CD14-positive monocyte (primary cell): ENCODE measurements around the gene CELF2. TPM values are rescaled to one million over a fixed set of nuclear protein-coding genes. Genes with fewer than 3 reads are reported as not detected.

Source experiments
- DNase-seq, 3 donors: peaks; one replicate each; pipeline ENCODE4 v3.0.0-alpha.2; 2011 to 2022
- H2AFZ ChIP-seq: 2 replicates; pipeline ENCODE4 v1.6.0; 2012; ENCODE audit warnings: mild to moderate bottlenecking, low read depth, low read length, inconsistent platforms; ENCODE audit not compliant: insufficient read depth, poor library complexity, severe bottlenecking
- H3K27ac ChIP-seq, 2 donors: 1 replicate in 1 of 2; 2 replicates in 1 of 2; pipeline ENCODE4 v1.5.1; 2012 to 2013; ENCODE audit warnings: low read length in 2 of 2, control low read depth in 1 of 2, inconsistent platforms in 1 of 2, low read depth in 1 of 2, mild to moderate bottlenecking in 1 of 2
- H3K27me3 ChIP-seq, 2 donors: one replicate each; pipeline versions ENCODE4 v1.6.0 to v1.6.1; 2011 to 2013; ENCODE audit warnings: low read length in 2 of 2; ENCODE audit not compliant: control insufficient read depth in 2 of 2, insufficient read depth in 2 of 2
- H3K36me3 ChIP-seq, 2 donors: replicated peaks in 1 of 2; 1 replicate in 1 of 2; 2 replicates in 1 of 2; pipeline versions ENCODE4 v1.5.1 to v1.6.1; 2012 to 2013; ENCODE audit warnings: low read length in 2 of 2, control low read depth in 1 of 2, inconsistent platforms in 1 of 2, mild to moderate bottlenecking in 1 of 2; ENCODE audit not compliant: insufficient read depth in 2 of 2, control insufficient read depth in 1 of 2
- H3K4me1 ChIP-seq, 2 donors: 1 replicate in 1 of 2; 2 replicates in 1 of 2; pipeline versions ENCODE4 v1.5.1 to v1.6.1; 2012 to 2013; ENCODE audit warnings: low read length in 2 of 2, control low read depth in 1 of 2, inconsistent platforms in 1 of 2, mild to moderate bottlenecking in 1 of 2, moderate library complexity in 1 of 2; ENCODE audit not compliant: insufficient read depth in 2 of 2, control insufficient read depth in 1 of 2
- H3K4me2 ChIP-seq: replicated peaks from 2 replicates; pipeline ENCODE3; 2012; ENCODE audit warnings: low read length, moderate library complexity, mild to moderate bottlenecking; ENCODE audit not compliant: poor library complexity, severe bottlenecking; ENCODE audit errors: extremely low read depth
- H3K4me3 ChIP-seq, 3 experiments: fragments of 200-600 bp in 1 of 3; sonication (generic) in 1 of 3; replicated peaks in 1 of 3; 1 replicate in 2 of 3; 2 replicates in 1 of 3; pipeline ENCODE4 v1.5.1; 2011 to 2013; ENCODE audit warnings: low read length in 3 of 3, mild to moderate bottlenecking in 3 of 3, control low read depth in 2 of 3, low read depth in 2 of 3, inconsistent platforms in 1 of 3, moderate library complexity in 1 of 3
- H3K79me2 ChIP-seq: 2 replicates; pipeline ENCODE4 v1.6.0; 2012; ENCODE audit warnings: mild to moderate bottlenecking, control low read depth, inconsistent platforms, low read length, moderate library complexity; ENCODE audit not compliant: insufficient read depth
- H3K9ac ChIP-seq: 2 replicates; pipeline ENCODE4 v1.6.0; 2017; ENCODE audit warnings: low read length, mild to moderate bottlenecking; ENCODE audit not compliant: insufficient read depth, poor library complexity, severe bottlenecking
- H3K9me3 ChIP-seq, 2 donors: replicated peaks in 1 of 2; 1 replicate in 1 of 2; 2 replicates in 1 of 2; pipeline versions ENCODE4 v1.5.1 to v1.6.1; 2012 to 2013; ENCODE audit warnings: low read length in 2 of 2, control low read depth in 1 of 2; ENCODE audit not compliant: control insufficient read depth in 1 of 2, insufficient read depth in 1 of 2
- H4K20me1 ChIP-seq: 2 replicates; pipeline ENCODE4 v1.6.0; 2012; ENCODE audit warnings: mild to moderate bottlenecking, low read length, control low read depth, moderate library complexity; ENCODE audit not compliant: insufficient read depth
- H3K27ac Mint-ChIP-seq, 7 donors: one replicate each; pipeline ENCODE4 v1.8.0; 2020; ENCODE audit warnings: mild to moderate bottlenecking in 7 of 7, mixed read lengths in 7 of 7, moderate library complexity in 6 of 7, inconsistent platforms in 2 of 7
- H3K27me3 Mint-ChIP-seq, 3 donors: one replicate each; pipeline ENCODE4 v1.8.0; 2021 to 2022; ENCODE audit warnings: low read depth in 3 of 3, mild to moderate bottlenecking in 3 of 3, mixed read lengths in 3 of 3, moderate library complexity in 3 of 3, inconsistent platforms in 1 of 3
- H3K36me3 Mint-ChIP-seq, 2 donors: one replicate each; pipeline ENCODE4 v1.8.0; 2020; ENCODE audit warnings: mixed read lengths in 2 of 2, inconsistent platforms in 1 of 2, mild to moderate bottlenecking in 1 of 2
- H3K4me1 Mint-ChIP-seq: one replicate; pipeline ENCODE4 v1.8.0; 2020; ENCODE audit warnings: mild to moderate bottlenecking, mixed read lengths
- H3K4me3 Mint-ChIP-seq, 2 donors: one replicate each; pipeline ENCODE4 v1.8.0; 2020; ENCODE audit warnings: mild to moderate bottlenecking in 2 of 2, mixed read lengths in 2 of 2, moderate library complexity in 1 of 2
- H3K9me3 Mint-ChIP-seq, 7 donors: one replicate each; pipeline ENCODE4 v1.8.0; 2020 to 2022; ENCODE audit warnings: mixed read lengths in 7 of 7, mild to moderate bottlenecking in 6 of 7, moderate library complexity in 6 of 7, inconsistent platforms in 2 of 7
- CTCF ChIP-seq: fragments of 200-600 bp; IDR thresholded peaks from one replicate; pipeline ENCODE4 v1.8.0; 2022; ENCODE audit warnings: antibody characterized with exemption, mild to moderate bottlenecking
- WGBS: methylation state at CpG from one replicate; pipeline ENCODE4 v1.1.5; 2013; ENCODE audit warnings: missing lambda C conversion rate; ENCODE audit not compliant: insufficient coverage; 5-methylcytosine and 5-hydroxymethylcytosine counted together
- intact Hi-C, 2 donors: fragments of 100-400 bp; cut with micrococcal nuclease; formaldehyde crosslinking; loops; one replicate each; pipeline versions ENCODE4 v1.15.0 to v1.15.1; 2023
- polyA plus RNA-seq, 3 donors: library from polyadenylated mRNA; depleted of rRNA in 1 of 3; unstranded in 2 of 3; stranded (reverse) in 1 of 3; fragments of 300-500 nt in 2 of 3; fragments of >200 nt in 1 of 3; fragmentation: Illumina TruSeq in 2 of 3; gene quantifications; 1 replicate in 2 of 3; 2 replicates in 1 of 3; pipeline ENCODE4 v1.2.3, GENCODE V29; 2012 to 2021

CELF2 gene
- polyA plus RNA-seq, 3 donors: 53.5 to 93.3 (median 80.5) TPM

- Histone ChIP-seq H3K4me2 (no peak overlapping the region), H3K4me3 (no peak overlapping the region), H3K27ac (peak overlapping the region in 1 of 2 donors; percentile 65), H3K9me3 (no peaks in the 10 kb centered on the region), H3K9ac (no peak overlapping the region), H3K79me2 (peaks cover 100% of the 10 kb centered on the region), H2AFZ (no peak overlapping the region), H3K36me3 (peaks cover 54 to 80% of the 10 kb centered on the region in 2 donors), H4K20me1 (peaks cover 100% of the 10 kb centered on the region), H3K27me3 (no peaks in the 10 kb centered on the region), H3K4me1 (peaks cover 31 to 46% of the 10 kb centered on the region in 2 donors)
- Mint-ChIP-seq H3K36me3 (peaks cover 71 to 80% of the 10 kb centered on the region in 2 donors), H3K27me3 (no peaks in the 10 kb centered on the region), H3K9me3 (peaks cover 0 to 6% (median 2%) of the 10 kb centered on the region in 7 donors), H3K27ac (peak overlapping the region in 5 of 7 donors; percentile 3 to 86 (median 60)), H3K4me3 (no peak overlapping the region), H3K4me1 (peaks cover 61% of the 10 kb centered on the region)
- intact Hi-C loops: no loop called here
- no peak for DNase-seq
- no CpG with 5 or more reads among the region's 13 CpGs for WGBS
- no peak for TF ChIP-seq CTCF
Observed at GRCh38 chr10:11205030-11205772, 187.5 kb downstream of the CELF2 start.

- peaks cover 45 to 74% of the 10 kb centered on the region in 2 donors for H3K36me3 ChIP-seq
- peak overlapping the region in 6 of 7 donors; percentile 44 to 93 (median 71) for H3K27ac Mint-ChIP-seq
Observed at GRCh38 chr10:11206676-11207559, 189.2 kb downstream of the CELF2 start.

More at GRCh38 chr10:11206676-11207559, 189.2 kb downstream of the CELF2 start:
- Mint-ChIP-seq H3K36me3 (peaks cover 66 to 79% of the 10 kb centered on the region in 2 donors), H3K4me1 (peaks cover 64% of the 10 kb centered on the region), H3K9me3 (no peaks in the 10 kb centered on the region), H3K27me3 (no peaks in the 10 kb centered on the region), H3K4me3 (no peak overlapping the region)
- Histone ChIP-seq H3K27ac (peak overlapping the region; percentile 3 to 65), H3K9ac (no peak overlapping the region), H3K4me3 (no peak overlapping the region), H3K79me2 (peaks cover 100% of the 10 kb centered on the region), H2AFZ (no peak overlapping the region), H3K4me2 (no peak overlapping the region), H3K27me3 (no peaks in the 10 kb centered on the region), H3K9me3 (no peaks in the 10 kb centered on the region), H3K4me1 (peaks cover 37 to 45% of the 10 kb centered on the region in 2 donors), H4K20me1 (peaks cover 100% of the 10 kb centered on the region)
- 73% methylated on average over 7 of the region's 14 CpGs for WGBS
- intact Hi-C loops: no loop called here
- no peak for TF ChIP-seq CTCF
- DNase-seq: no peak
